NCI-H1092 treated with DMSO at 0.1 percent for 48 hours (cell line): Measurements from ENCODE around the gene TRIM41.
"Not testable (repeated sequence)": the region's sequence is repeated elsewhere in the genome, so short reads cannot be mapped to it uniquely, and the experiment has no call there.

Experiments
- DNase-seq: peaks from one replicate; lab custom pipeline; 2025; lab: John Stamatoyannopoulos, UW

The TRIM41 gene

GRCh38 chr5:181248277-181248676 lies 25.2 kb downstream of the TRIM41 start:
- DNase-seq = no peak

GRCh38 chr5:181255276-181255675 lies 32.2 kb downstream of the TRIM41 start:
- no peak for DNase-seq

GRCh38 chr5:181255836-181256578 lies 32.9 kb downstream of the TRIM41 start:
- DNase-seq = no peak

- no peak for DNase-seq
Measured at GRCh38 chr5:181258576-181258975, 35.5 kb downstream of the TRIM41 start.

- no peak for DNase-seq
Measured at GRCh38 chr5:181259283-181259682, 36.2 kb downstream of the TRIM41 start.

GRCh38 chr5:181259974-181260719 lies 37.1 kb downstream of the TRIM41 start:
- DNase-seq = no peak

- DNase-seq = no peak
Measured at GRCh38 chr5:181260720-181261319, 37.7 kb downstream of the TRIM41 start, which contains the start of gene TRIM52. TSS of gene TRIM52 (minus strand) at chr5:181261143. CDS start at chr5:181260813, 330 bp downstream.

GRCh38 chr5:181261320-181262049 lies 38.4 kb downstream of the TRIM41 start:
- DNase-seq = no peak

GRCh38 chr5:181263633-181264032 lies 40.6 kb downstream of the TRIM41 start:
- no peak for DNase-seq

- DNase-seq = no peak
Measured at GRCh38 chr5:181265092-181265671, 42.1 kb downstream of the TRIM41 start.

- DNase-seq = not testable (repeated sequence)
Measured at GRCh38 chr5:181267291-181267904, 44.3 kb downstream of the TRIM41 start.

GRCh38 chr5:181267907-181268306 lies 44.8 kb downstream of the TRIM41 start:
- not testable (repeated sequence) for DNase-seq

- no peak for DNase-seq
Measured at GRCh38 chr5:181271081-181271480, 48.0 kb downstream of the TRIM41 start.

- DNase-seq = not testable (repeated sequence)
Measured at GRCh38 chr5:181273433-181273744, 50.3 kb downstream of the TRIM41 start.

- no peak for DNase-seq
Measured at GRCh38 chr5:181280251-181280762, 57.2 kb downstream of the TRIM41 start.

GRCh38 chr5:181281077-181281983 lies 58.2 kb downstream of the TRIM41 start:
- DNase-seq = no peak

GRCh38 chr5:181281984-181282316 lies 58.9 kb downstream of the TRIM41 start:
- no peak for DNase-seq

- DNase-seq = not testable (repeated sequence)
Measured at GRCh38 chr5:181282415-181282814, 59.3 kb downstream of the TRIM41 start.

- no peak for DNase-seq
Measured at GRCh38 chr5:181282874-181283273, 59.8 kb downstream of the TRIM41 start.

GRCh38 chr5:181283347-181283746 lies 60.3 kb downstream of the TRIM41 start:
- no peak for DNase-seq
